GM12878 (cell line): Measurements from ENCODE around the gene PPL.

ENCODE experiments used
- ASH2L ChIP-seq: fragments of 300-600, 200-600 bp; sonication (generic); IDR thresholded peaks from 2 replicates; pipeline ENCODE4 v1.6.1; 2017; ENCODE audit warnings: low read depth, mild to moderate bottlenecking, borderline replicate concordance
- CBX3 ChIP-seq: fragments of 200-600 bp; sonication (generic); IDR thresholded peaks from 2 replicates; pipeline ENCODE4 v1.6.1; 2016; ENCODE audit warnings: low read depth, borderline replicate concordance
- CHD2 ChIP-seq: IDR thresholded peaks from 2 replicates; pipeline ENCODE4 v1.6.1; 2011; ENCODE audit warnings: low read depth, low read length, improper control_type of control experiment, borderline replicate concordance
- CTCF ChIP-seq, 3 experiments: IDR thresholded peaks in 2 of 3; conservative IDR thresholded peaks in 1 of 3; 2 replicates each; pipeline ENCODE4 v1.5.1; 2011; ENCODE audit warnings: low read depth in 3 of 3, low read length in 3 of 3, mild to moderate bottlenecking in 3 of 3, control low read depth in 2 of 3, moderate library complexity in 2 of 3, inconsistent platforms in 1 of 3, mixed read lengths in 1 of 3; ENCODE audit not compliant: control insufficient read depth in 2 of 3, insufficient read depth in 1 of 3; ENCODE audit errors: extremely low read depth in 1 of 3
- EGR1 ChIP-seq, 2 experiments: IDR thresholded peaks; 1 replicate in 1 of 2; 2 replicates in 1 of 2; pipeline ENCODE4 v1.6.1; 2011 to 2012; ENCODE audit warnings: low read depth in 2 of 2, low read length in 2 of 2, borderline replicate concordance in 1 of 2, mild to moderate bottlenecking in 1 of 2, moderate library complexity in 1 of 2
- EZH2 ChIP-seq: IDR thresholded peaks from 2 replicates; pipeline ENCODE4 v1.6.1; 2012; ENCODE audit warnings: low read depth, mild to moderate bottlenecking, control low read depth, inconsistent platforms, low read length, borderline replicate concordance; ENCODE audit not compliant: control insufficient read depth
- IKZF1 ChIP-seq: fragments of 450-650 bp; conservative IDR thresholded peaks from 2 replicates; pipeline ENCODE4 v1.6.1; 2017; ENCODE audit warnings: antibody characterized with exemption, mild to moderate bottlenecking
- KDM1A ChIP-seq: fragments of 200-600 bp; sonication (generic); IDR thresholded peaks from 2 replicates; pipeline ENCODE4 v1.6.1; 2016; ENCODE audit warnings: borderline replicate concordance
- POLR2A ChIP-seq: IDR thresholded peaks from 2 replicates; pipeline ENCODE4 v1.6.1; 2011; ENCODE audit warnings: low read depth, mild to moderate bottlenecking, low read length
- SUPT20H ChIP-seq: IDR thresholded peaks from 2 replicates; pipeline ENCODE4 v1.6.1; 2011; ENCODE audit warnings: low read depth, mild to moderate bottlenecking, low read length, moderate library complexity, borderline replicate concordance; ENCODE audit not compliant: control insufficient read depth
- TBL1XR1 ChIP-seq: IDR thresholded peaks from 2 replicates; pipeline ENCODE4 v1.6.1; 2012; ENCODE audit warnings: low read depth, low read length, improper control_type of control experiment
- TF ChIP-seq, protein P1 (sequence below): fragments of 450-650 bp; IDR thresholded peaks from 2 replicates; pipeline ENCODE4 v1.6.1; 2017; ENCODE audit warnings: borderline replicate concordance
- TF ChIP-seq, protein P2 (sequence below): IDR thresholded peaks from 2 replicates; pipeline ENCODE4 v1.6.1; 2012; ENCODE audit warnings: low read length, inconsistent platforms
- TF ChIP-seq, protein P3 (sequence below): fragments of 450-650 bp; IDR thresholded peaks from 2 replicates; pipeline ENCODE4 v1.6.1; 2016; ENCODE audit warnings: mild to moderate bottlenecking

DNA sequence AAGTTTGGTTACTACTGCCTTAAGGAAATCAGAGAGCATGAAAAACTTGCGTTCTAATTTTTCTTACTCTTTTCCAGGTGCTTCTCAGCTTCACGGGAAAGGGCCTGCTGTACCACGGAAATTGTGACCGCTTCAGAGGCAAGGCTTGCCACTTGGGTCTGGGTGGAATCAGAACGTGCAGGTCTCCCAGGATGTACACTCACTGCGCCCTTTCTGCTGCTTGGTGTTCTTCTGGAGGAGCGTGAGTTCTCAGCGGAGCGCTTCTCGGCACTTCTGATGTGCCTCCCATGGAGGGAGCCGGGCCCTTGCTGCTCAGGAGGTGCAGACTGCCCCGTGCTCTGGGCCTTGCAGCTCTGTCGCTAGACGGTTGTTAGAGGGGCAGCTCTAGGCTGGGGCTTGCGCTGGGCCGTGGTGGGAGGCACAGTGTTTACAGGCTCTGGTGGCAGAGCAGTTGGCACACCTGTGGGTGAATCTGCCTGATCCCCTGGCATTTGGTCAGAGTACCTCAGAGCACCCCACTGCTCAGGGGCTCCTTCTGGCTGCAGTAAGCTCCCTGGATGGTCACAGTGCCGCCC lies 56.9 kb downstream of the PPL start:
- TF ChIP-seq, protein P1, sequence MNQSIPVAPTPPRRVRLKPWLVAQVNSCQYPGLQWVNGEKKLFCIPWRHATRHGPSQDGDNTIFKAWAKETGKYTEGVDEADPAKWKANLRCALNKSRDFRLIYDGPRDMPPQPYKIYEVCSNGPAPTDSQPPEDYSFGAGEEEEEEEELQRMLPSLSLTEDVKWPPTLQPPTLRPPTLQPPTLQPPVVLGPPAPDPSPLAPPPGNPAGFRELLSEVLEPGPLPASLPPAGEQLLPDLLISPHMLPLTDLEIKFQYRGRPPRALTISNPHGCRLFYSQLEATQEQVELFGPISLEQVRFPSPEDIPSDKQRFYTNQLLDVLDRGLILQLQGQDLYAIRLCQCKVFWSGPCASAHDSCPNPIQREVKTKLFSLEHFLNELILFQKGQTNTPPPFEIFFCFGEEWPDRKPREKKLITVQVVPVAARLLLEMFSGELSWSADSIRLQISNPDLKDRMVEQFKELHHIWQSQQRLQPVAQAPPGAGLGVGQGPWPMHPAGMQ = no peak
- TF ChIP-seq CTCF (IDR thresholded peaks at IDR 0.05 in 2 of 3, conservative IDR thresholded peaks at IDR 0.05 in 1 of 3; ENCODE audit: control insufficient read depth in 2 of 3, extremely low read depth in 1 of 3, insufficient read depth in 1 of 3, low read depth in 3 of 3, low read length in 3 of 3) = no peak
- TF ChIP-seq, protein P2, sequence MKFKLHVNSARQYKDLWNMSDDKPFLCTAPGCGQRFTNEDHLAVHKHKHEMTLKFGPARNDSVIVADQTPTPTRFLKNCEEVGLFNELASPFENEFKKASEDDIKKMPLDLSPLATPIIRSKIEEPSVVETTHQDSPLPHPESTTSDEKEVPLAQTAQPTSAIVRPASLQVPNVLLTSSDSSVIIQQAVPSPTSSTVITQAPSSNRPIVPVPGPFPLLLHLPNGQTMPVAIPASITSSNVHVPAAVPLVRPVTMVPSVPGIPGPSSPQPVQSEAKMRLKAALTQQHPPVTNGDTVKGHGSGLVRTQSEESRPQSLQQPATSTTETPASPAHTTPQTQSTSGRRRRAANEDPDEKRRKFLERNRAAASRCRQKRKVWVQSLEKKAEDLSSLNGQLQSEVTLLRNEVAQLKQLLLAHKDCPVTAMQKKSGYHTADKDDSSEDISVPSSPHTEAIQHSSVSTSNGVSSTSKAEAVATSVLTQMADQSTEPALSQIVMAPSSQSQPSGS = no peak
- TF ChIP-seq SUPT20H = no peak
- no peak for TF ChIP-seq POLR2A
- TF ChIP-seq CHD2 = no peak
- TF ChIP-seq, protein P3, sequence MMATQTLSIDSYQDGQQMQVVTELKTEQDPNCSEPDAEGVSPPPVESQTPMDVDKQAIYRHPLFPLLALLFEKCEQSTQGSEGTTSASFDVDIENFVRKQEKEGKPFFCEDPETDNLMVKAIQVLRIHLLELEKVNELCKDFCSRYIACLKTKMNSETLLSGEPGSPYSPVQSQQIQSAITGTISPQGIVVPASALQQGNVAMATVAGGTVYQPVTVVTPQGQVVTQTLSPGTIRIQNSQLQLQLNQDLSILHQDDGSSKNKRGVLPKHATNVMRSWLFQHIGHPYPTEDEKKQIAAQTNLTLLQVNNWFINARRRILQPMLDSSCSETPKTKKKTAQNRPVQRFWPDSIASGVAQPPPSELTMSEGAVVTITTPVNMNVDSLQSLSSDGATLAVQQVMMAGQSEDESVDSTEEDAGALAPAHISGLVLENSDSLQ = no peak
- TF ChIP-seq CBX3 = no peak
- TF ChIP-seq KDM1A = no peak
- TF ChIP-seq ASH2L = no peak
- TF ChIP-seq EZH2 = no peak
- no peak for TF ChIP-seq TBL1XR1
- TF ChIP-seq IKZF1 = no peak
- no peak for TF ChIP-seq EGR1 (IDR thresholded peaks at IDR 0.05; ENCODE audit: borderline replicate concordance in 1 of 2, low read depth in 2 of 2, low read length in 2 of 2)
